AG10803 (cell line): ENCODE data around the gene ARL3.

Experiments used
- DNase-seq: peaks from one replicate; pipeline ENCODE4 v3.0.0; 2010; ENCODE audit warnings: low read depth
- H3K4me3 ChIP-seq: 2 replicates; pipeline ENCODE4 v1.5.1; 2011; ENCODE audit warnings: mild to moderate bottlenecking, low read length, control low read depth
- CTCF ChIP-seq: conservative IDR thresholded peaks from 2 replicates; pipeline ENCODE4 v1.5.1; 2011; ENCODE audit warnings: mild to moderate bottlenecking, low read length, control low read depth, inconsistent platforms

Gene ARL3

GRCh38 chr10:102735065-102735562 is 20.9 kb upstream of the ARL3 start:
- peak; percentile 27 for DNase-seq
- no peak for TF ChIP-seq CTCF
- H3K4me3 ChIP-seq, result no peak overlapping the region

- DNase-seq, result no peak
- no peak for TF ChIP-seq CTCF
- H3K4me3 ChIP-seq, result no peak overlapping the region
Observed at GRCh38 chr10:102732661-102733060, 18.5 kb upstream of the ARL3 start.

GRCh38 chr10:102731222-102731800 is 17.1 kb upstream of the ARL3 start:
- no peak for DNase-seq
- TF ChIP-seq CTCF, result no peak
- H3K4me3 ChIP-seq, result no peak overlapping the region

GRCh38 chr10:102729029-102730026 is 15.1 kb upstream of the ARL3 start:
- peak; percentile 76 for DNase-seq
- TF ChIP-seq CTCF, result peak; percentile 88
- no peak overlapping the region for H3K4me3 ChIP-seq

GRCh38 chr10:102727037-102727818 is 13.0 kb upstream of the ARL3 start:
- no peak for DNase-seq
- H3K4me3 ChIP-seq, result no peak overlapping the region
- no peak for TF ChIP-seq CTCF

GRCh38 chr10:102726274-102726673 is 12.1 kb upstream of the ARL3 start:
- peak; percentile 53 for DNase-seq
- H3K4me3 ChIP-seq, result no peak overlapping the region
- no peak for TF ChIP-seq CTCF
